Gastrocnemius medialis (tissue), 4 donors: ENCODE results near the gene FNDC3B. TPM values are rescaled to one million over a fixed set of nuclear protein-coding genes. Genes with fewer than 3 reads are reported as not detected.

Source experiments
- ATAC-seq, 2 donors: fragments of 150-250 bp; one replicate each; pipeline ENCODE4 v1.9.1; 2016
- DNase-seq, 2 donors: peaks; one replicate each; pipeline ENCODE4 v3.0.0-alpha.2; 2019
- H3K27ac ChIP-seq, 4 donors: fragments of 200-600 bp; sonication (generic); 1 replicate in 1 of 4; 2 replicates in 3 of 4; pipeline ENCODE4 v1.5.1; 2016 to 2018; ENCODE audit warnings: mild to moderate bottlenecking in 2 of 4, moderate library complexity in 1 of 4
- H3K27me3 ChIP-seq, 3 donors: fragments of 200-600 bp; sonication (generic) in 2 of 3; 1 replicate in 1 of 3; 2 replicates in 2 of 3; pipeline versions ENCODE4 v1.5.1 to v1.6.0; 2016 to 2019; ENCODE audit warnings: mild to moderate bottlenecking in 1 of 3, moderate library complexity in 1 of 3
- H3K36me3 ChIP-seq, 2 donors: fragments of 200-600 bp; sonication (generic) in 1 of 2; one replicate each; pipeline ENCODE4 v1.5.1; 2017 to 2018
- H3K4me1 ChIP-seq, 2 donors: fragments of 200-600 bp; sonication (generic) in 1 of 2; one replicate each; pipeline ENCODE4 v1.5.1; 2016 to 2017; ENCODE audit warnings: mild to moderate bottlenecking in 2 of 2
- H3K4me3 ChIP-seq, 4 donors: fragments of 200-600 bp; sonication (generic) in 3 of 4; 1 replicate in 1 of 4; 2 replicates in 3 of 4; pipeline ENCODE4 v1.5.1; 2016 to 2019; ENCODE audit warnings: mild to moderate bottlenecking in 2 of 4
- H3K9me3 ChIP-seq, 3 donors: fragments of 200-600 bp; sonication (generic) in 2 of 3; 1 replicate in 1 of 3; 2 replicates in 2 of 3; pipeline ENCODE4 v1.5.1; 2016 to 2019
- CTCF ChIP-seq, 5 experiments: fragments of 450-650 bp in 3 of 5; fragments of 200-600 bp in 2 of 5; sonication (generic) in 2 of 5; IDR thresholded peaks in 4 of 5; conservative IDR thresholded peaks in 1 of 5; 1 replicate in 4 of 5; 2 replicates in 1 of 5; pipeline ENCODE4 v1.5.1; 2016 to 2019; ENCODE audit warnings: antibody characterized with exemption in 5 of 5, mild to moderate bottlenecking in 3 of 5, moderate library complexity in 3 of 5
- POLR2A ChIP-seq, 2 donors: fragments of 450-650 bp; IDR thresholded peaks; one replicate each; pipeline ENCODE4 v1.6.1; 2017; ENCODE audit warnings: antibody characterized with exemption in 2 of 2, mild to moderate bottlenecking in 2 of 2, moderate library complexity in 2 of 2
- in situ Hi-C, 4 donors: fragments of 200-750 bp; cut with MboI; loops; one replicate each; pipeline versions ENCODE4 v1.15.0 to v1.8.0; 2017; ENCODE audit warnings: low sequenced_read_pairs in 4 of 4
- intact Hi-C: fragments of 100-400 bp; cut with DNase I; formaldehyde crosslinking; loops from one replicate; pipeline ENCODE4 v1.15.1; 2023; ENCODE audit warnings: low total_unique reads
- total RNA-seq, 4 donors: library from RNA; depleted of rRNA; stranded (reverse); fragments of >200 nt; gene quantifications; one replicate each; pipeline versions ENCODE4 v1.1.0 to v1.2.3, GENCODE V29; 2016

Gene FNDC3B
- total RNA-seq, 4 donors from 2014 or later: 42.5 to 110 (median 74.2) TPM

- intact Hi-C loops (no loop called here), in situ Hi-C loops (loop anchor here (10.0 to 25.0 kb wide), 4 partner anchors 313 to 711 kb away; partner anchors contain the start of genes TMEM212 (in 2 of the 4) and FNDC3B (in 1 of the 4))
- no peaks in the 10 kb centered on the region for H3K27me3 ChIP-seq
- DNase-seq (no peak), ATAC-seq (no peak)
- H3K27ac ChIP-seq: peak overlapping the region in 1 of 4 donors; percentile 17
- peaks cover 0 to 89% of the 10 kb centered on the region in 2 donors for H3K36me3 ChIP-seq
- H3K4me3 ChIP-seq: no peak overlapping the region
- TF ChIP-seq POLR2A (IDR thresholded peaks at IDR 0.05): no peak
- no peak for TF ChIP-seq CTCF (IDR thresholded peaks at IDR 0.05 in 4 of 5, conservative IDR thresholded peaks at IDR 0.05 in 1 of 5)
- no peaks in the 10 kb centered on the region for H3K4me1 ChIP-seq
- no peaks in the 10 kb centered on the region for H3K9me3 ChIP-seq
These were observed 308.7 kb downstream of the FNDC3B start for GRCh38 chr3:172347895-172348679.

- no peaks in the 10 kb centered on the region for H3K27me3 ChIP-seq
- H3K36me3 ChIP-seq: peaks cover 0 to 61% of the 10 kb centered on the region in 2 donors
- no peak overlapping the region for H3K4me3 ChIP-seq
- DNase-seq: no peak
- no peak for ATAC-seq
- no peak for TF ChIP-seq POLR2A (IDR thresholded peaks at IDR 0.05)
- TF ChIP-seq CTCF (IDR thresholded peaks at IDR 0.05 in 4 of 5, conservative IDR thresholded peaks at IDR 0.05 in 1 of 5): no peak
- in situ Hi-C loops (loop anchor here in 1 of 4 donors (10.0 kb wide), 1 partner anchor 123 kb away; no protein-coding TSS in a partner anchor), intact Hi-C loops (no loop called here)
- H3K9me3 ChIP-seq: no peaks in the 10 kb centered on the region
- no peak overlapping the region for H3K27ac ChIP-seq
- H3K4me1 ChIP-seq: peaks cover 20 to 24% of the 10 kb centered on the region in 2 donors
These were observed 312.6 kb downstream of the FNDC3B start for GRCh38 chr3:172351895-172352466.

- peaks cover 0 to 53% of the 10 kb centered on the region in 2 donors for H3K36me3 ChIP-seq
- intact Hi-C loops: no loop called here
These were observed 313.4 kb downstream of the FNDC3B start for GRCh38 chr3:172352786-172353185.

GRCh38 chr3:172354931-172355499 lies 315.6 kb downstream of the FNDC3B start:
- Histone ChIP-seq H3K9me3 (no peaks in the 10 kb centered on the region), H3K4me3 (no peak overlapping the region), H3K27me3 (no peaks in the 10 kb centered on the region), H3K36me3 (peaks cover 0 to 32% of the 10 kb centered on the region in 2 donors), H3K4me1 (peaks cover 38 to 50% of the 10 kb centered on the region in 2 donors), H3K27ac (peak overlapping the region in 2 of 4 donors; percentile 13 to 14)
- in situ Hi-C loops: loop anchor here in 1 of 4 donors (10.0 kb wide), 1 partner anchor 120 kb away; no protein-coding TSS in a partner anchor
- no peak for DNase-seq
- ATAC-seq: no peak
- TF ChIP-seq POLR2A (IDR thresholded peaks at IDR 0.05) (no peak), CTCF (IDR thresholded peaks at IDR 0.05 in 4 of 5, conservative IDR thresholded peaks at IDR 0.05 in 1 of 5) (no peak)
- intact Hi-C loops: loop anchor here (5.0 kb wide), 1 partner anchor 33 kb away; no protein-coding TSS in a partner anchor

More at GRCh38 chr3:172352786-172353185, 313.4 kb downstream of the FNDC3B start:
- Histone ChIP-seq H3K9me3 (no peaks in the 10 kb centered on the region), H3K4me3 (no peak overlapping the region), H3K27ac (no peak overlapping the region), H3K4me1 (peaks cover 28 to 32% of the 10 kb centered on the region in 2 donors), H3K27me3 (no peaks in the 10 kb centered on the region)
- in situ Hi-C loops: loop anchor here in 1 of 4 donors (10.0 kb wide), 1 partner anchor 122 kb away; no protein-coding TSS in a partner anchor
- no peak for DNase-seq
- no peak for ATAC-seq
- no peak for TF ChIP-seq CTCF (IDR thresholded peaks at IDR 0.05 in 4 of 5, conservative IDR thresholded peaks at IDR 0.05 in 1 of 5)
- no peak for TF ChIP-seq POLR2A (IDR thresholded peaks at IDR 0.05)
